ENCODE results near the gene GLI3. TPM values are rescaled to one million over a fixed set of nuclear protein-coding genes. Genes with fewer than 3 reads are reported as not detected.

The GLI3 gene
- total RNA-seq, 1 experiment from 2014 or later: 46.2 TPM

- peaks cover 95% of the 10 kb centered on the region for H3K4me1 Mint-ChIP-seq
Observed at GRCh38 chr7:42219447-42219846, 17.6 kb downstream of the GLI3 start.

More at GRCh38 chr7:42219447-42219846, 17.6 kb downstream of the GLI3 start:
- Mint-ChIP-seq H3K27ac (peak overlapping the region; percentile 93), H3K36me3 (peaks cover 8% of the 10 kb centered on the region), H3K4me3 (no peak overlapping the region), H3K27me3 (ENCODE audit: low read depth) (no peaks in the 10 kb centered on the region), H3K9me3 (no peaks in the 10 kb centered on the region)
- ATAC-seq (no peak), DNase-seq (ENCODE audit: low spot score) (no peak)
- TF ChIP-seq ZBTB43 (CRISPR knock-in tag; IDR thresholded peaks at IDR 0.05): no peak
- no peak for TF ChIP-seq ATF6 (CRISPR knock-in tag; IDR thresholded peaks at IDR 0.05)
- TF ChIP-seq IRF1 (CRISPR knock-in tag; IDR thresholded peaks at IDR 0.05): no peak
- TF ChIP-seq STAT6 (CRISPR knock-in tag; conservative IDR thresholded peaks at IDR 0.05; ENCODE audit: low read depth): no peak
- no peak for TF ChIP-seq ZNF219 (CRISPR knock-in tag; IDR thresholded peaks at IDR 0.05; ENCODE audit: borderline replicate concordance)
- no peak for TF ChIP-seq ZBTB21 (CRISPR knock-in tag; IDR thresholded peaks at IDR 0.05; ENCODE audit: borderline replicate concordance)
- TF ChIP-seq JUN (CRISPR knock-in tag; IDR thresholded peaks at IDR 0.05): no peak
- no peak for TF ChIP-seq ATF3 (CRISPR knock-in tag; conservative IDR thresholded peaks at IDR 0.05)
- TF ChIP-seq ETV6 (CRISPR knock-in tag; IDR thresholded peaks at IDR 0.05): no peak
- no peak for TF ChIP-seq SMAD4 (CRISPR knock-in tag; IDR thresholded peaks at IDR 0.05)
- TF ChIP-seq CREM (CRISPR knock-in tag; IDR thresholded peaks at IDR 0.05): no peak
- TF ChIP-seq ZSCAN18 (CRISPR knock-in tag; IDR thresholded peaks at IDR 0.05): no peak
- CTCF ChIA-PET: interaction anchor here (0.7 kb wide), 1 partner anchor 10 kb away, joined by 3 read pairs; no protein-coding TSS in a partner anchor
- POLR2A ChIA-PET: interaction anchor here (0.7 kb wide), 1 partner anchor 9 kb away, joined by 8 read pairs; no protein-coding TSS in a partner anchor

Data from WTC11 (cell line).